ENCODE results near the gene IL3RA.

The IL3RA gene

DNA sequence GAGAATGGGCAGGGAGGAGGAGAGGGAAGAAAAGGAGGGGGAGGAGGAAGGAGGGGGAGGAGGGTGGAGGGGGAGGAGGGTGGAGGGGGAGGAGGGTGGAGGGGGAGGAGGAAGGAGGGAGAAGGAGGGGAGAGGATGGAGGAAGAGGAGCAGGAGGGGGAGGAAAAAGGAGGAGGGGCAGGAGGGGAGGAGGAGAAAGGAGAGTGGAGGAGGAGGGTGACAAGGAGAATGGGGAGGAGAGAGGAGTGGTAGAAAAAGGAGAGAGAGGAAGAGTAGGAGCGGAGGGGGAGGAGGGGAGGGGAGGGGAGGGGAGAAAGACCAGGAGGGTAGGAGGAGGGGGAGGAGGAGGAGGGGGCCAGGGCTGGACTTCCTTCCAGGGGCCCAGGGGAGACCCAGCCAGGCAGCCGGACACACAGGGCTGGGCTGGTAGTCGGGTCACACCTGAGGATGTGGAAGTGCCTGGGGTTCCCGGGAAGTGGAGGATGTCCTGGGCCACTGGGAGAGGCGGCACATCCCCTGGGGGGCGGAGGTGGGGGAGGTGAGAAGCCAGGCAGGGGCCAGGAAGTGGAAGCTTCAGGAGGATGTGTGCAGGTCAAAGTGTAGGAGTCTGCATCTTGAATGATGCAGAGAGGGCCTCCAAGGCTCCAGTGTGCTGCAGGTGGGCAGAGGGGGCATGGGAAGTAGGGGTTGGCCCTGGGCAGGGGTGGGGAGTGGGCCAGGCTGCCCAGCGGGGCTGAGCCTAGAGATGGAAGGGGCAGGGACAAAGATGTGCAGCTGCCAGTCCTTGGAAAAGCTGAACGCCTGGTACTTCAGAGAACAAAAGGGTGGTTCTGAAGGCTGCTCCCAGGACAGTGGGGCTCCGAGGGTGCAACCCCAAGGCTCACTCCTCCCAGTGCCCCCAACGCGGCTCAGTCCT, 18.8 kb downstream of the IL3RA start:
- DNase-seq (ENCODE audit: insufficient read length, low spot score), result no peak
- TF ChIP-seq, protein P1, sequence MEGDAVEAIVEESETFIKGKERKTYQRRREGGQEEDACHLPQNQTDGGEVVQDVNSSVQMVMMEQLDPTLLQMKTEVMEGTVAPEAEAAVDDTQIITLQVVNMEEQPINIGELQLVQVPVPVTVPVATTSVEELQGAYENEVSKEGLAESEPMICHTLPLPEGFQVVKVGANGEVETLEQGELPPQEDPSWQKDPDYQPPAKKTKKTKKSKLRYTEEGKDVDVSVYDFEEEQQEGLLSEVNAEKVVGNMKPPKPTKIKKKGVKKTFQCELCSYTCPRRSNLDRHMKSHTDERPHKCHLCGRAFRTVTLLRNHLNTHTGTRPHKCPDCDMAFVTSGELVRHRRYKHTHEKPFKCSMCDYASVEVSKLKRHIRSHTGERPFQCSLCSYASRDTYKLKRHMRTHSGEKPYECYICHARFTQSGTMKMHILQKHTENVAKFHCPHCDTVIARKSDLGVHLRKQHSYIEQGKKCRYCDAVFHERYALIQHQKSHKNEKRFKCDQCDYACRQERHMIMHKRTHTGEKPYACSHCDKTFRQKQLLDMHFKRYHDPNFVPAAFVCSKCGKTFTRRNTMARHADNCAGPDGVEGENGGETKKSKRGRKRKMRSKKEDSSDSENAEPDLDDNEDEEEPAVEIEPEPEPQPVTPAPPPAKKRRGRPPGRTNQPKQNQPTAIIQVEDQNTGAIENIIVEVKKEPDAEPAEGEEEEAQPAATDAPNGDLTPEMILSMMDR (IDR thresholded peaks at IDR 0.05; ENCODE audit: insufficient read depth, missing control alignments), result no peak

GRCh38 chrX:1357993-1358392, 21.4 kb downstream of the IL3RA start:
- TF ChIP-seq, protein P1 (IDR thresholded peaks at IDR 0.05; ENCODE audit: insufficient read depth, missing control alignments), result no peak
- no peak for FAIRE-seq
- DNase-seq (ENCODE audit: insufficient read length, low spot score), result no peak

More for the DNA sequence above, 18.8 kb downstream of the IL3RA start:
- FAIRE-seq, result no peak

- no peak for FAIRE-seq
- DNase-seq (ENCODE audit: insufficient read length, low spot score), result no peak
- TF ChIP-seq, protein P1 (IDR thresholded peaks at IDR 0.05; ENCODE audit: insufficient read depth, missing control alignments), result no peak
Observed at GRCh38 chrX:1358793-1359476, 22.4 kb downstream of the IL3RA start.

- FAIRE-seq, result no peak
- TF ChIP-seq, protein P1 (IDR thresholded peaks at IDR 0.05; ENCODE audit: insufficient read depth, missing control alignments), result no peak
- DNase-seq (ENCODE audit: insufficient read length, low spot score), result no peak
Observed at GRCh38 chrX:1359477-1359873, 22.9 kb downstream of the IL3RA start.

DNA sequence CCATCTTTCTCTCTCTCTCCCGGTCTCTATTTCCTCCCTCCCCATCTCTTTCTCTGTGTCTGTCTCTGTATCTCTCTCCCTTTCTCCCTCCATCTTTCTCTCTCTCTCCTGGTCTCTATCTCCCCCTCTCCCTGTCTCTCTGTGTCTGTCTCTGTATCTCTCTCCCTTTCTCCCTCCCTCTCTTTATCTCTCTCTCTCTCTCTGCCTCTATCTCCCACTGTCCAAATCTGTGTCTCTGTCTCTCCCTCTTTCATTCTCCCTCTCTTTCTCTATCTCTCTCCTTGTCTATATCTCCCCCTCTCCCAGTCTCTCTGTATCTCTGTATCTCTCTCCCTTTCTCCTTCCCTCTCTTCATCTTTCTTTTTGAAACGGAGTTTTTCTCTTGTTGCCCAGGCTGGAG, 23.6 kb downstream of the IL3RA start:
- FAIRE-seq, result no peak
- TF ChIP-seq, protein P1 (IDR thresholded peaks at IDR 0.05; ENCODE audit: insufficient read depth, missing control alignments), result no peak
- DNase-seq (ENCODE audit: insufficient read length, low spot score), result no peak

DNA sequence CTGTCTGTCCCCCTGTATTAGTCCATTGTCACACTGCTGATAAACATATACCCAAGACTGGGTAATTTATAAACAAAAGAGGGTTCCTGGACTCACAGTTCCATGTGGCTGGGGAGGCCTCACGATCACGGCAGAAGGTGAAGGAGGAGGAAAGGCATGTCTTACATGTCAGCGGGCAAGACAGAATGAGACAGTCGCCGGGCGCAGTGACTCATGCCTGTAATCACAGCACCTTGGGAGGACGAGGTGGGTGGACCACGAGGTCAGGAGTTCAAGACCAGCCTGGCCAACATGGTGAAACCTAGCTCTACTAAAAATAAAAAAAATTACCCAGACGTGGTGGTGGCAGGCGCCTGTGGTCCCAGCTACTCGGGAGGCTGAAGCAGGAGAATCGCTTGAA, 24.7 kb downstream of the IL3RA start:
- FAIRE-seq, result no peak

More for the DNA sequence above, 24.7 kb downstream of the IL3RA start:
- TF ChIP-seq, protein P1 (IDR thresholded peaks at IDR 0.05; ENCODE audit: insufficient read depth, missing control alignments), result no peak
- DNase-seq (ENCODE audit: insufficient read length, low spot score), result no peak

Measured in D721Med (cell line).